AG20443 (cell line): ENCODE measurements around the gene WDR7.

ENCODE experiments used
- DNase-seq: peaks from one replicate; pipeline ENCODE4 v3.0.0; 2012; ENCODE audit warnings: low spot score, mixed read lengths

The WDR7 gene

GRCh38 chr18:56937874-56938430 lies 286.8 kb downstream of the WDR7 start:
- DNase-seq: no peak

GRCh38 chr18:56945171-56946083 lies 294.3 kb downstream of the WDR7 start:
- no peak for DNase-seq

- no peak for DNase-seq
Observed at GRCh38 chr18:56947236-56947635, 296.1 kb downstream of the WDR7 start.

DNA sequence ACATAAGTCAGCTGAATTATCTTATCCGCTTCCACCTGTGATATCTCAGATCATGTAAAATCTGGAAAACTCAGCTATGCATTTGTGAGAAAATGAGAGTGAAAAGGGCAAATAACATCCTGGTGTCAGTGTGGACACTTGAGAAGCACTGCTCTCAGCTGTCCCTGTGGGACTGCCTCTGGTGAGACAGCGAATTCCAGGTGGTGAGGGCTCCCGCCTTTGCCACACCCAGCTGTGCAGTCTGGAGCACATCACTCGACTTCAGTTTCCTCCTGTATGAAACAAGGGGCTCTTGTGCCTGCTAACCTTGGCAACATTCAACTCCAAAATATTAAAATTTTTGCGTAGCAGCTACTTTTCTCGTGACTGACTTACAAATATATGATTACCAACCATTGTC lies 300.9 kb downstream of the WDR7 start:
- DNase-seq: no peak

DNA sequence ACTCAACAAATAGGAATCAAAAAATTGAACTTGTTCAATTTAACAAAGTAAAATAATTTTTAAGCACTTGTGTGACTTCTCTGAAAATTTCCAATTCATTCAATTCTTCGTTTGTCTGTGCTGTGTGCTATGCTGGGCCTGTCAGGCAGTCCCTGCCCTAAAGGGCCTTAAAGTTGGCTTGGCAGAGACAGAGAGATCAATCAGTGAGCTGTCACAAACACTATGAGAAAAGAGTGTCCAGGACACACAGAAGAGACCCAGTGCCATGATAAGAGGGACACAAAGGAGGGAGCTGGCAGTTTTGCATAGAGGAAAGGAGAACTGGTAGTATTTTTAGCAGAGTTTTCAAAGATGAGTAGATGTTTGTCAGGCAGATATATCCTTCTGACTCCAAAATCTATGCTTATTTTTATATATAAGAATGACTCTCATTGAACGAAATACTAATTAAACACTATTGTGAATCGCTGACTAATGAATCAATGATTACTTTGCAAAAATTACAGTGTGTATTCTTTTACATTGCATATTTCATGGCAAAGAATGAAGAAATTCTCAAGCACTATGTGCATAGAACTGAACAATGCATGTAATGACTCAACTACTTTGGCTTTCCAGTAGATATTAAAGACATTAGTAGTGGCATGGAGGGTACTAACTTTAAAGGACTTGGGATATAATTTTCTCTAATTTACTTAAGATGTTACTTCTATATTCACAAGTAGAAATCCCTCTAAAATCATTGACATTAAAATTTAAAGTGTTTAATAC lies 302.5 kb downstream of the WDR7 start:
- DNase-seq: no peak

DNA sequence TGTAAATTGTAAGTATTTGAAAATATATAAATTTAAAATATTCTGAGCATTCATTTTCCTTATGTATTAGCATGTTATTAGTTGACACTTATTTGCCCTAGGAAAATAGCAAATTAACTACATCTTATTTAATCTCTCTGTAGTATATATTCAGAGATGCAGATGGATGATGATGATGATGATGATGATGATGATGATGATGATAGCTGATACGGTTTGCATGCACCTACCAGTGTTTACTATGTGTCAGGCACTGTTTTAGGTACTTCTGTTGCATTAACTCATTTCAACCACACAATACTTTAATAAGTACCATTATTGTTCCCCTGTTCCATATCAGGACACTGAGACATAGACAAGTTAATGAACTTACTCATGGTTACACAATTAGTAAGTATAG lies 304.3 kb downstream of the WDR7 start:
- DNase-seq: no peak

- DNase-seq: no peak
Observed at GRCh38 chr18:56959120-56959519, 308.0 kb downstream of the WDR7 start.

DNA sequence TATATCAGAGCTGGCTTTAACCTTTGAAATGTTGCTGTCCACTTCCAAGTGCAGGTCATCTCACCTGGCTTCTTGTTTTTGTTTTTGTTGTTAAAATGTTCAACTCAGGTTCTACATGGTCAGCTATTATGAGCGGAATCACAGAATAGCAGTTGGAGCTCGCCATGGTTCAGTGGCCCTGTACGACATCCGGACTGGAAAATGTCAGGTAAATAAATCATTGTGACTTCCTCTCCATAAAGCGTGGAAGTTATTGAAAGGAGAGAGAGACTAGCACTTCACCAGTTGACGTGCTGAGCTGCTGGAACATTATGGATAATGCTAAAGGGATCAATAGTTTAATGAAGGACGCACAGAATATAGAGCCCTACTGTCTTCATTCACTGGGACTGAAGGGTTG lies 311.2 kb downstream of the WDR7 start:
- no peak for DNase-seq

DNA sequence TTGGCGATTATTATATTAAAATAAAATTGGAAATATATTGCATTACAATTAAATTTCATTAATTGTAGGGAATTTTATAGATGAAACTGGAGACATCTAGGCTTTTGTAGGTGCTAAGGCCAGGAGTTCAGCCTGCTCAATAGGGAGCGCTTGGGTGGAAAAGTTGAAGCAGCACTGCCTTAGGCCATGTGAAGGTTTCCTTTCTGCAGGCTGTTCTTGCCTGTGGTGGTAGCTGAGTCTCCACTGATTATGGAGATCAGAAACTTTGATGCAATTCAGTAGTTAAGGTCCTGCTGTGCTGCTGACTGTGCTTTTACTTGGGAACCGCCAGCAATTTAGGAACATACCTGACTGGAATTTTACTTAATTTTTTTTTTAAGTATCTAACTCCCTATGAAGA lies 315.9 kb downstream of the WDR7 start:
- DNase-seq: no peak

GRCh38 chr18:56973487-56973886 lies 322.3 kb downstream of the WDR7 start:
- DNase-seq: no peak

DNA sequence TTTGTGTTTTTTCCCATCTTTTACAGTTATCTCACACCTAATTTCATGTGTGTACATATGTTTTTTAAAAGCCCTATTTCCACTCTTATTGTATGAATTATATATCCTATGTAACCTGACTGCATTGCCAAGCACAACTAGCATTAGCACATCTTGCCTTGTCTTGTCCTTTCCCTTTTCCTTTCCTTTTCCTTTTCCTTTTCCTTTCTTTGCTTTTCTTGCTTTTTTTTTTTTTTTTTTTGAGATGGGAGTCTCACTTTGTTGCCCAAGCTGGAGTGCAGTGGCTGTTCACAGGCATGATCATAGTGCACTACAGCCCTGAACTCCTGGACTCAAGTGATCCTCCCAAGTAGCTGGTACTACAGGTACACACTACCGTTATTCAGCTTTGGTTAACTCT lies 323.0 kb downstream of the WDR7 start:
- DNase-seq: no peak

GRCh38 chr18:56975276-56975675 lies 324.1 kb downstream of the WDR7 start:
- DNase-seq: no peak

DNA sequence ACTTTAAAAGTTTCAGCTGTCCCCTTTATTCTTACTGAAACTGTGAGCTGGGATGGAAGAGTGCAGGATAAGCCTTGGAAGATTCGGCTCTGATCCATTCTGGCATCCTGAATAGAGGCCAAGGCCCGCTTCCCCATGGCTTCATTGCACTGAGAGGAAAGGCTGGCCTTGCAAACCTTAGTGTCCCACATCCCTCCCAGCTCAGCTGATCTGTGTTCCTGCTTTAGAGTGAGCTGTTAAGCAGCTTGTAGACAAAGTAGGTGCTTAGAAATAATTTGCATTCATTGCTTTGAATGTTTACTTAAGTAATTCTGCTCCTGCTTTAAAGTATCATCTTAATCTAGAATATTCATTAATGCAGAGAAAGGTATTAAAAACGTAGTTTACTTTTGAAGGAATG lies 326.1 kb downstream of the WDR7 start:
- no peak for DNase-seq

DNA sequence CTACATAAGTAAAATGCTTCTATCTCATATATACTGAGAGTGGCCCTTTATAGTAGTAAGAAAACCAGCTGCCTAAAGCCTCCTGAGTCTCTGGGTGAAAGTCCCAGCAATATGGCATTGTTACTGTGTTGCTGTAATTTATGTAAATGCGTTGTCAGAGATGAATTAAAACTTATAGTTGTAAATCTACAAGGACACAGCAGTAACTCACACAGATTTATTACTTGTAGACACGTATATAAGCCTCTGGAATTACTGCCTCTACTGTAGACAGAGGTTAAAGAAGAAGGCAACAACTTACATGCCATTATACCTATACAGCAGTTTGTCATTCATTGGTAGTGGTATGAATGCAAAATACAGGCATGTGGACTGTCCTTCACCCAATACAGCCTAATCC lies 326.6 kb downstream of the WDR7 start:
- no peak for DNase-seq

- no peak for DNase-seq
Observed at GRCh38 chr18:56980151-56980550, 329.0 kb downstream of the WDR7 start.

DNA sequence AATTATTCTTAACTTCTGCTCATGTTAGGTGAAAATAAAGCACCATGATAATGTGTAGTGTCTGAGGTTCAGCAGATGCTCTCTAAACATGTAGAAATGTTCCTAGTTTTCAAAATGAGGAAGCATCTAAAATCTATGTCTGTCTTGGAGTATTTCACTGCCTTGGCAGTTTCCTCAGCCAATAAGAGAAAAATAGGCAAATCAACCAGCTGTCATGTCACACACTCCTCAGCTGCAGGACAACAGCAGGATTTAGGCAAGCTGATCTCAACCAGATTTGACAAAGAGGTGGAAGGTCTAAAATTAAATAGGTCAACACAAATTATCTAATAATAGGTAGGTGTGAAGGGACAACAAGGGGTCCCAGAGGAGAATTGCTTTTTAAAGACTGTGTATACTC lies 331.6 kb downstream of the WDR7 start:
- no peak for DNase-seq

DNA sequence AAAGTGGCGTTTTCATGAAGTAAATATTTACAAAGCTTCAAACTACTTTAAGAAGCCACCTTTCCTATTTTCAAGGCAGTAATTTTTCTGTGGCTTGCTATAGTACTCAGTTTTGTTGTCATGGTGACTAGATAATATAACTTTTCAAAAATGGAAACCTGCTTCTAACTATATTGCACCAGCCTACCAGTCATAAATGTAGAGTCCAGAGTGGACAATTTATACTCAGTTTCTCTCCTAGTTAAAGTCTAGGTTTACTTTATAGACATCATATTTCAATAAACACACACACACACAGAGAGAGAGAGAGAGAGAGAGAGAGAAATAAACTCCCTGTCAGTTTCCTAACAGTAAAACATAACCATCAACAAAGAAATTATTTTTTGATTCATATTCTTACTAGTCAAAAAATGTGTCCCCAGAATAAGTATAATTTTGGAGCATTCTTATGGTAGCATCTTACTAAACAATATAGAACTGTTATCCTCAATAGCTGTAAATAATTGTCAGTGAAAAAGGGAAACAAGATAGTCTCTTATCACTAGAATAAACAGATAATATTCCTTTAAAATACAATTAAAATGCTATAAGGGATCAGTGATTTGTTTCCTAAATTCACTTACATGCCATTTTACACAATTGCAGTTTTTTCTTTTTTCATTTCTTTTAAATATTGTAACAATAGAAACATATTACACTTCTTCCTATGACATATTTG lies 332.3 kb downstream of the WDR7 start:
- no peak for DNase-seq

DNA sequence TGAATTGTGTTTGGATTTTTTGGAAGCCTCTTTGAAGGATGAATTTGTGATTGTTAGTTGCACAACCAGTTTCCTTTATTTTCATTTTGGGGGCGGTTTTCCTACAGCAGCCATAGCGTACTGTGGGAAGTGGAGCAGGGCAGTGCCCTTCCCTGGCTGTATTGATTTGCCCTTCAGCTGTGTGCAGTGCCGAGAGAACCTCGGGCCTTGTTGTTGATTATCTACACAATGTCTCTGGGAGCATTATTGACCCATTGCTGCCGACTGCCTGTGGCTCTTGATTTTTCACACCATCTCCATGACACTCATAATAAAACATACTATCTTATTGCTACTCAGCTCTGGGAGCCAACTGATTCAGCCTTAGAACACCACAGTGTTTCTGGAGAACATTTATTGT lies 333.6 kb downstream of the WDR7 start:
- no peak for DNase-seq

- DNase-seq: no peak
Observed at GRCh38 chr18:56986829-56987228, 335.7 kb downstream of the WDR7 start.

GRCh38 chr18:56987236-56987635 lies 336.1 kb downstream of the WDR7 start:
- DNase-seq: no peak

GRCh38 chr18:56988022-56988421 lies 336.9 kb downstream of the WDR7 start:
- no peak for DNase-seq

DNA sequence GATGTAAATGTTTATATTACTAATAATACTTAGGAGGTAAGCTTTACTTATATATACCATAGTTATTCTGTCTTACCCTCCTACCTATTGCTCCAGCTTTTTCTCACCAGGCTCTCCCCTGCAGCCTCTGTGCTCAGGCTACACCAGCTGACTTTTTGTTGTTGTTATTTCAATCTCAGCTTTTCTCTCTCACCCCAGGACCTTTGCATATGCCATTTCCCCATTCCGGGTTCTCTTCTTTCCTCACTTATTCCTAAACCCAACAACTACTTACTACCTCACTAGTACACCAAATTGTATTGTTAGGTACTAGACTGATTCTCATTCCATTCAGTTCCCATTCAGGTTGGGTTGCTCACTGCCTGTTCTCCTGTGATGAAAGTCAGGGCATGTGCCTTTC lies 339.5 kb downstream of the WDR7 start:
- no peak for DNase-seq
